ENCODE results near the gene GSTP1. TPM values are rescaled to one million over a fixed set of nuclear protein-coding genes. Genes with fewer than 3 reads are reported as not detected.
A peak's percentile ranks its signal among the peaks of the same experiment; 100 is the strongest.

Gene GSTP1
- total RNA-seq, 1 experiment from 2014 or later = 893 TPM

- Histone ChIP-seq H3K9me3 (ENCODE audit: control insufficient read depth in 1 of 2, insufficient read depth in 1 of 2, low read depth in 1 of 2, low read length in 2 of 2) (no peaks in the 10 kb centered on the region), H3K9ac (ENCODE audit: low read length) (peak within 1 kb of the TSS; percentile 99), H3K79me2 (ENCODE audit: insufficient read depth, low read length) (peaks cover 27% of the 10 kb centered on the region), H3K4me1 (ENCODE audit: control insufficient read depth in 1 of 2, insufficient read depth in 2 of 2, low read length in 2 of 2) (peaks cover 6 to 20% of the 10 kb centered on the region in 2 experiments), H2AFZ (ENCODE audit: low read depth, low read length, poor library complexity, severe bottlenecking) (peak within 1 kb of the TSS; percentile 35), H4K20me1 (ENCODE audit: insufficient read depth) (no peaks in the 10 kb centered on the region), H3K36me3 (ENCODE audit: control insufficient read depth in 1 of 2, insufficient read depth in 2 of 2, low read length in 2 of 2) (peaks cover 17 to 21% of the 10 kb centered on the region in 2 experiments; a peak in 3 of 4 replicates), H3K27me3 (ENCODE audit: insufficient read depth, low read length) (no peaks in the 10 kb centered on the region), H3K4me2 (ENCODE audit: low read length) (peak within 1 kb of the TSS; percentile 92), H3K9me2 (ENCODE audit: insufficient read depth) (no peaks in the 10 kb centered on the region), H3K27ac (ENCODE audit: low read depth, low read length) (peak within 1 kb of the TSS; percentile 77), H3K4me3 (replicated peaks in 1 of 2; ENCODE audit: low read depth in 1 of 2, low read length in 2 of 2) (peak within 1 kb of the TSS; percentile 99 to 100)
- RAD21 ChIA-PET (ENCODE audit: low non-redundant PET in 1 of 2, low total read pairs in 2 of 2, uncharacterized antibody in 2 of 2, unreplicated experiment in 2 of 2) = no interaction called here
- CTCF ChIA-PET = no interaction called here
- BruUV-seq (replicated peaks) = no TSS peak
- DNase-seq (ENCODE audit: low read depth, low spot score) (peak; percentile 85), ATAC-seq (peak; percentile 99)
- intact Hi-C loops (cut with micrococcal nuclease) = no loop called here
- POLR2A ChIA-PET = no interaction called here
- no peak for TF ChIP-seq EZH2 (IDR thresholded peaks at IDR 0.05)
- peak; percentile 74 for TF ChIP-seq TCF7L2 (IDR thresholded peaks at IDR 0.05; ENCODE audit: borderline replicate concordance, extremely low read depth, insufficient read depth, insufficient read length)
- peak in 2 of 3 experiments; percentile 12 to 37; a peak in 2 of 6 replicates for TF ChIP-seq CTCF (IDR thresholded peaks at IDR 0.05 in 2 of 3, conservative IDR thresholded peaks at IDR 0.05 in 1 of 3; ENCODE audit: borderline replicate concordance in 1 of 3, insufficient read depth in 1 of 3, low read depth in 2 of 3, low read length in 2 of 3)
- no peak for TF ChIP-seq EZH2phosphoT487 (IDR thresholded peaks at IDR 0.05; ENCODE audit: borderline replicate concordance)
- peak; percentile 80 for TF ChIP-seq SIN3A (IDR thresholded peaks at IDR 0.05; ENCODE audit: low read depth)
- TF ChIP-seq ZBTB33 (IDR thresholded peaks at IDR 0.05; ENCODE audit: extremely low read depth, insufficient replicate concordance, low read length) = peak; percentile 61
- TF ChIP-seq ATF3 (IDR thresholded peaks at IDR 0.05) = no peak
- no peak for TF ChIP-seq EGR1 (IDR thresholded peaks at IDR 0.05; ENCODE audit: low read depth)
- peak; percentile 83 for TF ChIP-seq MAX (IDR thresholded peaks at IDR 0.05)
- TF ChIP-seq CEBPB (IDR thresholded peaks at IDR 0.05; ENCODE audit: low read depth) = no peak
- TF ChIP-seq JUND (IDR thresholded peaks at IDR 0.05) = no peak
- TF ChIP-seq SRF (IDR thresholded peaks at IDR 0.05; ENCODE audit: low read depth) = peak; percentile 95
- TF ChIP-seq CBX3 (IDR thresholded peaks at IDR 0.05; ENCODE audit: low read depth) = no peak
- no peak for TF ChIP-seq ZNF274 (IDR thresholded peaks at IDR 0.05; ENCODE audit: low read depth, low read length)
- TF ChIP-seq RAD21 (IDR thresholded peaks at IDR 0.05; ENCODE audit: low read depth) = no peak
- TF ChIP-seq REST (IDR thresholded peaks at IDR 0.05; ENCODE audit: low read depth) = no peak
- TF ChIP-seq FOSL1 (IDR thresholded peaks at IDR 0.05; ENCODE audit: low read depth) = no peak
- peak; percentile 53 for TF ChIP-seq POLR2A (IDR thresholded peaks at IDR 0.05; ENCODE audit: borderline replicate concordance, extremely low read depth, insufficient read depth, insufficient read length)
- TF ChIP-seq ELF1 (IDR thresholded peaks at IDR 0.05; ENCODE audit: borderline replicate concordance, low read depth) = no peak; the same call in 1 of the 2 replicates
Measured at GRCh38 chr11:67606492-67607295, 23.1 kb downstream of the GSTP1 start, which contains the start of gene NDUFV1. NDUFV1 (plus strand) TSS chr11:67606936; CDS start chr11:67607005, 69 bp downstream.

Data from HCT116 (cell line).